KMS-11 (cell line): Measurements from ENCODE around the gene VAV2.

ENCODE experiments used
- H2AFZ ChIP-seq: fragments of 200-600 bp; sonication (generic); 2 replicates; pipeline ENCODE4 v1.6.1; 2016; ENCODE audit warnings: antibody characterized with exemption, mixed run types, low read depth
- H3K27ac ChIP-seq: fragments of 200-600 bp; sonication (generic); 2 replicates; pipeline ENCODE4 v1.6.1; 2016; ENCODE audit warnings: mild to moderate bottlenecking, mixed run types
- H3K27me3 ChIP-seq: fragments of 200-600 bp; sonication (generic); 2 replicates; pipeline ENCODE4 v1.6.1; 2017; ENCODE audit warnings: mild to moderate bottlenecking, low read depth, mixed run types, moderate library complexity; ENCODE audit not compliant: insufficient read depth
- H3K36me3 ChIP-seq: fragments of 200-600 bp; sonication (generic); 2 replicates; pipeline ENCODE4 v1.6.1; 2017; ENCODE audit warnings: mild to moderate bottlenecking, mixed run types; ENCODE audit not compliant: insufficient read depth
- H3K4me1 ChIP-seq: fragments of 200-600 bp; sonication (generic); 2 replicates; pipeline ENCODE4 v1.6.1; 2016; ENCODE audit warnings: mild to moderate bottlenecking, low read depth, mixed run types; ENCODE audit not compliant: poor library complexity, severe bottlenecking
- H3K4me2 ChIP-seq: fragments of 200-600 bp; sonication (generic); 2 replicates; pipeline ENCODE4 v1.7.0; 2016; ENCODE audit warnings: mild to moderate bottlenecking, mixed run types
- H3K4me3 ChIP-seq: fragments of 200-600 bp; sonication (generic); IDR thresholded peaks from 2 replicates; pipeline ENCODE4 v1.6.1; 2017; ENCODE audit warnings: low read depth, low read length, mixed read lengths; ENCODE audit not compliant: insufficient read depth
- H3K79me2 ChIP-seq: fragments of 200-600 bp; sonication (generic); 2 replicates; pipeline ENCODE4 v1.6.1; 2016; ENCODE audit warnings: low read depth, mixed run types; ENCODE audit not compliant: insufficient read depth
- H3K9ac ChIP-seq: fragments of 200-600 bp; sonication (generic); 2 replicates; pipeline ENCODE4 v1.6.1; 2016; ENCODE audit warnings: mild to moderate bottlenecking, mixed run types
- H4K20me1 ChIP-seq: fragments of 200-600 bp; sonication (generic); 2 replicates; pipeline ENCODE4 v1.6.1; 2016; ENCODE audit warnings: mild to moderate bottlenecking, mixed run types; ENCODE audit not compliant: insufficient read depth
- CTCF ChIP-seq: fragments of 200-600 bp; sonication (generic); conservative IDR thresholded peaks from 2 replicates; pipeline ENCODE4 v1.6.1; 2017; ENCODE audit warnings: low read depth, mild to moderate bottlenecking, antibody characterized with exemption, low read length, moderate library complexity, mixed read lengths

VAV2 gene

GRCh38 chr9:133803028-133803585 is 189.0 kb downstream of the VAV2 start:
- H3K4me2 ChIP-seq, result no peak overlapping the region
- H3K4me1 ChIP-seq, result no peaks in the 10 kb centered on the region
- no peaks in the 10 kb centered on the region for H3K79me2 ChIP-seq
- H4K20me1 ChIP-seq, result no peaks in the 10 kb centered on the region
- no peak for TF ChIP-seq CTCF
- H3K36me3 ChIP-seq, result no peaks in the 10 kb centered on the region
- no peaks in the 10 kb centered on the region for H3K27me3 ChIP-seq
- H3K9ac ChIP-seq, result no peak overlapping the region
- H2AFZ ChIP-seq, result no peak overlapping the region
- H3K4me3 ChIP-seq, result no peak overlapping the region
- no peak overlapping the region for H3K27ac ChIP-seq

- Histone ChIP-seq H3K4me1 (no peaks in the 10 kb centered on the region), H3K36me3 (no peaks in the 10 kb centered on the region), H3K79me2 (no peaks in the 10 kb centered on the region), H2AFZ (no peak overlapping the region), H3K4me3 (no peak overlapping the region), H4K20me1 (no peaks in the 10 kb centered on the region), H3K9ac (no peak overlapping the region), H3K27me3 (no peaks in the 10 kb centered on the region), H3K27ac (no peak overlapping the region), H3K4me2 (no peak overlapping the region)
- no peak for TF ChIP-seq CTCF
Measured at GRCh38 chr9:133801739-133802138, 190.4 kb downstream of the VAV2 start.

- Histone ChIP-seq H3K4me1 (no peaks in the 10 kb centered on the region), H4K20me1 (no peaks in the 10 kb centered on the region), H3K36me3 (no peaks in the 10 kb centered on the region), H3K27me3 (no peaks in the 10 kb centered on the region), H3K4me3 (no peak overlapping the region), H3K4me2 (no peak overlapping the region), H2AFZ (no peak overlapping the region), H3K79me2 (no peaks in the 10 kb centered on the region), H3K9ac (no peak overlapping the region), H3K27ac (no peak overlapping the region)
- no peak for TF ChIP-seq CTCF
Measured at GRCh38 chr9:133800266-133800665, 191.9 kb downstream of the VAV2 start.

GRCh38 chr9:133799716-133800115 is 192.4 kb downstream of the VAV2 start:
- Histone ChIP-seq H3K79me2 (no peaks in the 10 kb centered on the region), H2AFZ (no peak overlapping the region), H3K4me1 (no peaks in the 10 kb centered on the region), H3K9ac (no peak overlapping the region), H3K36me3 (no peaks in the 10 kb centered on the region), H3K4me2 (no peak overlapping the region), H3K27ac (no peak overlapping the region), H4K20me1 (no peaks in the 10 kb centered on the region), H3K27me3 (no peaks in the 10 kb centered on the region), H3K4me3 (no peak overlapping the region)
- TF ChIP-seq CTCF, result no peak

GRCh38 chr9:133799106-133799505 is 193.0 kb downstream of the VAV2 start:
- Histone ChIP-seq H3K27me3 (no peaks in the 10 kb centered on the region), H3K4me3 (no peak overlapping the region), H3K27ac (no peak overlapping the region), H3K4me1 (no peaks in the 10 kb centered on the region), H3K79me2 (no peaks in the 10 kb centered on the region), H3K9ac (no peak overlapping the region), H3K36me3 (no peaks in the 10 kb centered on the region), H2AFZ (no peak overlapping the region), H4K20me1 (no peaks in the 10 kb centered on the region), H3K4me2 (no peak overlapping the region)
- TF ChIP-seq CTCF, result no peak
